HepG2 (cell line): ENCODE data around the gene ATG4D. TPM values are rescaled to one million over a fixed set of nuclear protein-coding genes. Genes with fewer than 3 reads are reported as not detected.

ENCODE experiments used
- ARHGAP35 ChIP-seq: sonication (generic); formaldehyde crosslinking; IDR thresholded peaks from 2 replicates; pipeline ENCODE4 v1.9.0; 2022; ENCODE audit warnings: mild to moderate bottlenecking, inconsistent platforms, moderate library complexity, missing genetic modification reagents, borderline replicate concordance
- SNAPC2 ChIP-seq: sonication (generic); formaldehyde crosslinking; IDR thresholded peaks from 2 replicates; pipeline ENCODE4 v1.8.1; 2022; ENCODE audit warnings: mild to moderate bottlenecking, missing genetic modification reagents
- SYNCRIP ChIP-seq: fragments of 200-400 bp; formaldehyde crosslinking; IDR thresholded peaks from 2 replicates; pipeline ENCODE4 v1.6.1; 2018; ENCODE audit warnings: mild to moderate bottlenecking, low read depth, low read length; ENCODE audit not compliant: insufficient read depth
- XRCC5 ChIP-seq: fragments of 200-400 bp; formaldehyde crosslinking; optimal IDR thresholded peaks from 2 replicates; pipeline ENCODE3; 2017; ENCODE audit warnings: mild to moderate bottlenecking, low read length
- ZNF660 ChIP-seq: sonication (generic); formaldehyde crosslinking; IDR thresholded peaks from 2 replicates; pipeline ENCODE4 v1.5.1; 2020; ENCODE audit warnings: mild to moderate bottlenecking, low read depth, missing genetic modification reagents, borderline replicate concordance
- polyA plus RNA-seq, 8 experiments: library from polyadenylated mRNA; depleted of rRNA in 3 of 8; stranded (reverse) in 7 of 8; unstranded in 1 of 8; fragments of >200 nt; fragmentation: Illumina TruSeq in 4 of 8; extraction: Trizol in 4 of 8; gene quantifications; 2 replicates each; pipeline versions ENCODE4 v1.2.1 to v1.2.3, GENCODE V29; 2011 to 2016; ENCODE audit warnings: low read depth in 4 of 8, missing spikeins in 1 of 8, mixed read lengths in 1 of 8; ENCODE audit not compliant: insufficient read depth in 1 of 8
- total RNA-seq, 5 experiments: library from RNA; depleted of rRNA; stranded (reverse); fragments of >200 nt; fragmentation: Illumina TruSeq; extraction: Trizol; gene quantifications; 2 replicates each; pipeline ENCODE4 v1.2.3, GENCODE V29; 2016; ENCODE audit warnings: low read depth in 1 of 5
- TF ChIP-seq, protein P1 (sequence below): sonication (generic); formaldehyde crosslinking; IDR thresholded peaks from 2 replicates; pipeline ENCODE4 v1.4.0; 2020; ENCODE audit warnings: missing genetic modification reagents
- TF ChIP-seq, protein P2 (sequence below): IDR thresholded peaks from 2 replicates; pipeline ENCODE4 v1.6.1; 2016
- TF ChIP-seq, protein P3 (sequence below): sonication (generic); formaldehyde crosslinking; IDR thresholded peaks from 2 replicates; pipeline ENCODE4 v1.5.0; 2020; ENCODE audit warnings: mild to moderate bottlenecking, missing genetic modification reagents
- TF ChIP-seq, protein P4 (sequence below): sonication (generic); formaldehyde crosslinking; IDR thresholded peaks from 2 replicates; pipeline ENCODE4 v1.4.0; 2020; ENCODE audit warnings: missing genetic modification reagents
- TF ChIP-seq, protein P5 (sequence below): fragments of 450-650 bp; IDR thresholded peaks from 2 replicates; pipeline ENCODE4 v1.6.1; 2017; ENCODE audit warnings: mild to moderate bottlenecking

ATG4D gene
- total and polyA plus RNA-seq, 2 of the 13 experiments (the other 11 are each of a cell fraction or from before 2014, with no cell fraction given), result 17.8 to 19.0 TPM

DNA sequence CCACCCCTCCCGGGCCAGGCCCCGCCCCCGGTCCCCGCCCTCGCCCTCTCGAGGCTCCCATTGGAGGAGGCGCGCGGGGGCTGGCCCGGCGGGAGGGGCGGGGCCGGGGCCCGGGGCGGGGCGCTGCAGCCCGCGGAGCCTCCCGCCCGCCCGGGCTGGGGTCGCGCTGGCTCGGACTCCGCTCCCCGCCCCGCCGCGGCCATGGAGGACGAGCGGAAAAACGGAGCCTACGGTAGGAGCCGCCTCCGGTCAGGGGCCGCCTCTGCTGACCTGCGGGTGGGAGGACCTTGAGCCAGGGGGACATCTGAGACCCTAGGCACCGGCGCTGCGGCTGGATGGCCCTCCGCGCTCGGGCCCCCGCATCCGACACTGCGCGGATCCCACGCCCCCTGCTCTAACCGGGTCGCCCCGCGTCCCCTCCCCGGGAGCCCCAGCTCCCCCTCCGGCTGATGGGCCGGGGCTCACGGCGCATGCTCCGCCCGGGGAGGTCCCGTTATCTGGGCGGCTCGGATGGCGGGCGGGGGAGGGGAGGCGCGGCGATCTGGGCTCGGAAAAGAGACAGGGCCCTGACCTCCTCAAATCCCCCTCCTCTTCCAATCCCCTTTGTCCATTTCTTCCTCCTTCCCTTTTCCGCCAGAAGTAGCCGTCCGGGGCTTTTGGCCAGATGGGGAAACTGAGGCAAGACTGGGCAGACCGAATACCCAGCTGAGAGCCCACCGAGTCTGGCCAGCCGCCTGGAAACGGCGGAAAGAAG is 58.8 kb downstream of the ATG4D start (continued):
- TF ChIP-seq, protein P1, sequence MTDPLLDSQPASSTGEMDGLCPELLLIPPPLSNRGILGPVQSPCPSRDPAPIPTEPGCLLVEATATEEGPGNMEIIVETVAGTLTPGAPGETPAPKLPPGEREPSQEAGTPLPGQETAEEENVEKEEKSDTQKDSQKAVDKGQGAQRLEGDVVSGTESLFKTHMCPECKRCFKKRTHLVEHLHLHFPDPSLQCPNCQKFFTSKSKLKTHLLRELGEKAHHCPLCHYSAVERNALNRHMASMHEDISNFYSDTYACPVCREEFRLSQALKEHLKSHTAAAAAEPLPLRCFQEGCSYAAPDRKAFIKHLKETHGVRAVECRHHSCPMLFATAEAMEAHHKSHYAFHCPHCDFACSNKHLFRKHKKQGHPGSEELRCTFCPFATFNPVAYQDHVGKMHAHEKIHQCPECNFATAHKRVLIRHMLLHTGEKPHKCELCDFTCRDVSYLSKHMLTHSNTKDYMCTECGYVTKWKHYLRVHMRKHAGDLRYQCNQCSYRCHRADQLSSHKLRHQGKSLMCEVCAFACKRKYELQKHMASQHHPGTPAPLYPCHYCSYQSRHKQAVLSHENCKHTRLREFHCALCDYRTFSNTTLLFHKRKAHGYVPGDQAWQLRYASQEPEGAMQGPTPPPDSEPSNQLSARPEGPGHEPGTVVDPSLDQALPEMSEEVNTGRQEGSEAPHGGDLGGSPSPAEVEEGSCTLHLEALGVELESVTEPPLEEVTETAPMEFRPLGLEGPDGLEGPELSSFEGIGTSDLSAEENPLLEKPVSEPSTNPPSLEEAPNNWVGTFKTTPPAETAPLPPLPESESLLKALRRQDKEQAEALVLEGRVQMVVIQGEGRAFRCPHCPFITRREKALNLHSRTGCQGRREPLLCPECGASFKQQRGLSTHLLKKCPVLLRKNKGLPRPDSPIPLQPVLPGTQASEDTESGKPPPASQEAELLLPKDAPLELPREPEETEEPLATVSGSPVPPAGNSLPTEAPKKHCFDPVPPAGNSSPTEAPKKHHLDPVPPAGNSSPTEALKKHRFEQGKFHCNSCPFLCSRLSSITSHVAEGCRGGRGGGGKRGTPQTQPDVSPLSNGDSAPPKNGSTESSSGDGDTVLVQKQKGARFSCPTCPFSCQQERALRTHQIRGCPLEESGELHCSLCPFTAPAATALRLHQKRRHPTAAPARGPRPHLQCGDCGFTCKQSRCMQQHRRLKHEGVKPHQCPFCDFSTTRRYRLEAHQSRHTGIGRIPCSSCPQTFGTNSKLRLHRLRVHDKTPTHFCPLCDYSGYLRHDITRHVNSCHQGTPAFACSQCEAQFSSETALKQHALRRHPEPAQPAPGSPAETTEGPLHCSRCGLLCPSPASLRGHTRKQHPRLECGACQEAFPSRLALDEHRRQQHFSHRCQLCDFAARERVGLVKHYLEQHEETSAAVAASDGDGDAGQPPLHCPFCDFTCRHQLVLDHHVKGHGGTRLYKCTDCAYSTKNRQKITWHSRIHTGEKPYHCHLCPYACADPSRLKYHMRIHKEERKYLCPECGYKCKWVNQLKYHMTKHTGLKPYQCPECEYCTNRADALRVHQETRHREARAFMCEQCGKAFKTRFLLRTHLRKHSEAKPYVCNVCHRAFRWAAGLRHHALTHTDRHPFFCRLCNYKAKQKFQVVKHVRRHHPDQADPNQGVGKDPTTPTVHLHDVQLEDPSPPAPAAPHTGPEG (CRISPR knock-in tag), result 0 out of 2 replicates have a peak, but pooled peaks have one; percentile 53
- no peak for TF ChIP-seq SYNCRIP
- no peak for TF ChIP-seq SNAPC2 (CRISPR knock-in tag)
- TF ChIP-seq, protein P2, sequence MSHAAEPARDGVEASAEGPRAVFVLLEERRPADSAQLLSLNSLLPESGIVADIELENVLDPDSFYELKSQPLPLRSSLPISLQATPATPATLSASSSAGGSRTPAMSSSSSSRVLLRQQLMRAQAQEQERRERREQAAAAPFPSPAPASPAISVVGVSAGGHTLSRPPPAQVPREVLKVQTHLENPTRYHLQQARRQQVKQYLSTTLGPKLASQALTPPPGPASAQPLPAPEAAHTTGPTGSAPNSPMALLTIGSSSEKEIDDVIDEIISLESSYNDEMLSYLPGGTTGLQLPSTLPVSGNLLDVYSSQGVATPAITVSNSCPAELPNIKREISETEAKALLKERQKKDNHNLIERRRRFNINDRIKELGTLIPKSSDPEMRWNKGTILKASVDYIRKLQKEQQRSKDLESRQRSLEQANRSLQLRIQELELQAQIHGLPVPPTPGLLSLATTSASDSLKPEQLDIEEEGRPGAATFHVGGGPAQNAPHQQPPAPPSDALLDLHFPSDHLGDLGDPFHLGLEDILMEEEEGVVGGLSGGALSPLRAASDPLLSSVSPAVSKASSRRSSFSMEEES (CRISPR knock-in tag), result no peak
- TF ChIP-seq ZNF660 (CRISPR knock-in tag), result no peak
- TF ChIP-seq ARHGAP35 (CRISPR knock-in tag), result no peak
- TF ChIP-seq, protein P3, sequence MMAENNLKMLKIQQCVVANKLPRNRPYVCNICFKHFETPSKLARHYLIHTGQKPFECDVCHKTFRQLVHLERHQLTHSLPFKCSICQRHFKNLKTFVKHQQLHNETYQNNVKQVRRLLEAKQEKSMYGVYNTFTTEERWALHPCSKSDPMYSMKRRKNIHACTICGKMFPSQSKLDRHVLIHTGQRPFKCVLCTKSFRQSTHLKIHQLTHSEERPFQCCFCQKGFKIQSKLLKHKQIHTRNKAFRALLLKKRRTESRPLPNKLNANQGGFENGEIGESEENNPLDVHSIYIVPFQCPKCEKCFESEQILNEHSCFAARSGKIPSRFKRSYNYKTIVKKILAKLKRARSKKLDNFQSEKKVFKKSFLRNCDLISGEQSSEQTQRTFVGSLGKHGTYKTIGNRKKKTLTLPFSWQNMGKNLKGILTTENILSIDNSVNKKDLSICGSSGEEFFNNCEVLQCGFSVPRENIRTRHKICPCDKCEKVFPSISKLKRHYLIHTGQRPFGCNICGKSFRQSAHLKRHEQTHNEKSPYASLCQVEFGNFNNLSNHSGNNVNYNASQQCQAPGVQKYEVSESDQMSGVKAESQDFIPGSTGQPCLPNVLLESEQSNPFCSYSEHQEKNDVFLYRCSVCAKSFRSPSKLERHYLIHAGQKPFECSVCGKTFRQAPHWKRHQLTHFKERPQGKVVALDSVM (CRISPR knock-in tag), result no peak
- TF ChIP-seq, protein P4, sequence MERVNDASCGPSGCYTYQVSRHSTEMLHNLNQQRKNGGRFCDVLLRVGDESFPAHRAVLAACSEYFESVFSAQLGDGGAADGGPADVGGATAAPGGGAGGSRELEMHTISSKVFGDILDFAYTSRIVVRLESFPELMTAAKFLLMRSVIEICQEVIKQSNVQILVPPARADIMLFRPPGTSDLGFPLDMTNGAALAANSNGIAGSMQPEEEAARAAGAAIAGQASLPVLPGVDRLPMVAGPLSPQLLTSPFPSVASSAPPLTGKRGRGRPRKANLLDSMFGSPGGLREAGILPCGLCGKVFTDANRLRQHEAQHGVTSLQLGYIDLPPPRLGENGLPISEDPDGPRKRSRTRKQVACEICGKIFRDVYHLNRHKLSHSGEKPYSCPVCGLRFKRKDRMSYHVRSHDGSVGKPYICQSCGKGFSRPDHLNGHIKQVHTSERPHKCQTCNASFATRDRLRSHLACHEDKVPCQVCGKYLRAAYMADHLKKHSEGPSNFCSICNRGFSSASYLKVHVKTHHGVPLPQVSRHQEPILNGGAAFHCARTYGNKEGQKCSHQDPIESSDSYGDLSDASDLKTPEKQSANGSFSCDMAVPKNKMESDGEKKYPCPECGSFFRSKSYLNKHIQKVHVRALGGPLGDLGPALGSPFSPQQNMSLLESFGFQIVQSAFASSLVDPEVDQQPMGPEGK (CRISPR knock-in tag), result peak; percentile 31; the same call in 1 of the 2 replicates
- no peak for TF ChIP-seq XRCC5
- TF ChIP-seq, protein P5, sequence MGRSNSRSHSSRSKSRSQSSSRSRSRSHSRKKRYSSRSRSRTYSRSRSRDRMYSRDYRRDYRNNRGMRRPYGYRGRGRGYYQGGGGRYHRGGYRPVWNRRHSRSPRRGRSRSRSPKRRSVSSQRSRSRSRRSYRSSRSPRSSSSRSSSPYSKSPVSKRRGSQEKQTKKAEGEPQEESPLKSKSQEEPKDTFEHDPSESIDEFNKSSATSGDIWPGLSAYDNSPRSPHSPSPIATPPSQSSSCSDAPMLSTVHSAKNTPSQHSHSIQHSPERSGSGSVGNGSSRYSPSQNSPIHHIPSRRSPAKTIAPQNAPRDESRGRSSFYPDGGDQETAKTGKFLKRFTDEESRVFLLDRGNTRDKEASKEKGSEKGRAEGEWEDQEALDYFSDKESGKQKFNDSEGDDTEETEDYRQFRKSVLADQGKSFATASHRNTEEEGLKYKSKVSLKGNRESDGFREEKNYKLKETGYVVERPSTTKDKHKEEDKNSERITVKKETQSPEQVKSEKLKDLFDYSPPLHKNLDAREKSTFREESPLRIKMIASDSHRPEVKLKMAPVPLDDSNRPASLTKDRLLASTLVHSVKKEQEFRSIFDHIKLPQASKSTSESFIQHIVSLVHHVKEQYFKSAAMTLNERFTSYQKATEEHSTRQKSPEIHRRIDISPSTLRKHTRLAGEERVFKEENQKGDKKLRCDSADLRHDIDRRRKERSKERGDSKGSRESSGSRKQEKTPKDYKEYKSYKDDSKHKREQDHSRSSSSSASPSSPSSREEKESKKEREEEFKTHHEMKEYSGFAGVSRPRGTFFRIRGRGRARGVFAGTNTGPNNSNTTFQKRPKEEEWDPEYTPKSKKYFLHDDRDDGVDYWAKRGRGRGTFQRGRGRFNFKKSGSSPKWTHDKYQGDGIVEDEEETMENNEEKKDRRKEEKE, result no peak
